Measurements from ENCODE around the gene OSBPL2.

- no peak for TF ChIP-seq CTCF (IDR thresholded peaks at IDR 0.05)
- no peak for TF ChIP-seq POLR2A (IDR thresholded peaks at IDR 0.05)
Observed at GRCh38 chr20:62342910-62343309, 104.6 kb downstream of the OSBPL2 start.
